Measurements from ENCODE around the gene LYAR.
"Not testable (repeated sequence)": the region's sequence is repeated elsewhere in the genome, so short reads cannot be mapped to it uniquely, and the experiment has no call there.

Gene LYAR

DNA sequence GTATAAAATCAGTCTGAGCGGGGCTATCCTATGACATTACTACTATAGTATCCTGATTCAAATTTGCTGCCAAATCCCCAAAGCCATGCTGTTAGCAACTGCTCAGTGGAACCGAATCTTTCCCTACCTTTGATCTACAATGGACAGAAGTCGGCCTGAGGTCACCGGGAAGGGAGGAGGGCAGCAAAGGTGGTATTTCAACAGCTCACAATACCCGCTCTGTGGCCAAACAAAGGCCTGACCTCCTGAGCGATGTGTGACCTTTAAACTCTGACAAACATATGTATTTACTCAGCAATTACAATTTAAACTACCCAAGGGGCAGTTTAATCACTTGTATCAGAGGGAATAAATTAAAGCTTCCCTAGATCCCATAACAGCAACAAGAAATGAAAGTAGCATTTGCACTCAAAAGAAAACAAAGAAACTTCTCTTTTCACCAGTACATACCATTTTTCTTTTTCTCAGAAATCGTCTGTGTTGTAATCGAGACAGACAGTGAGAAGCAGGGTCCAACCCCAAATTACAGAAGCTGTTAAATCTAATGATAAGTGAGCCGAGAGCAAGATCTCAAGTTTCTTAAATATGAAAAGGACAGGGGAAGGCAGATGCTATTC is 30.4 kb downstream of the LYAR start:
- no peak for DNase-seq

DNA sequence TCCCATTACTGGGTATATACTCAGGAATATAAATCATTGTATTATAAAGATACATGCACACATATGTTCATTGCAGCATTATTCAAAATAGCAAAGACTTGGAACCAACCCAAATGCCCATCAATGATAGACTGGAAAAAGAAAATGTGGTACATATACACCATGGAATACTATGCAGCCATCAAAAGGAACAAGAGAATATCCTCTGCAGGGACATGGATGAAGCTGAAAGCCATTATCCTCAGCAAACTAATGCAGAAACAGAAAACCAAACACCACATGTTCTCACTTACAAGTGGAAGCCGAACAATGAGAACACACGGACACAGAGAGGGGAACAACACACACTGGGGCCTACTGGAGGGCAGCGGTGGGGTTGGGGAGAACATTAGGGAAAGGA is 32.2 kb downstream of the LYAR start:
- not testable (repeated sequence) for DNase-seq

DNA sequence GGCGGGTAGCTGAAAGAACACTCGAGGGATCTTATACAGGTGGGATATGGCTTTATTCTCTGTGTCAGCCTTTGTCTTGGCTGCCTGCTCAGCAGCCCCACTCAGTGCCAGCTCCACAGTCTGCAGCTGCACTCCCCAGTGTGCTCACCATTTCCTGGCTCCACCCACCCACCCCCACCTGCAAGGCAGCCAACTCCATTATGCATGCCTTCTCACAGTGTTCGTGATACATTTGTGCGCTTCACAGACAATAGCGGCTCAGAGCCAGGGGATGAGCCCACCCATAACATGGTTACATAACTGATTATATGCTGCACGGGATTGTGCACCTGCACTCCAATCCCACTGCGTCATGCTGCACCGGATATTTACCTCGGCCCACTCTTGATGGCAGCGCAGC is 33.2 kb downstream of the LYAR start:
- no peak for DNase-seq

DNA sequence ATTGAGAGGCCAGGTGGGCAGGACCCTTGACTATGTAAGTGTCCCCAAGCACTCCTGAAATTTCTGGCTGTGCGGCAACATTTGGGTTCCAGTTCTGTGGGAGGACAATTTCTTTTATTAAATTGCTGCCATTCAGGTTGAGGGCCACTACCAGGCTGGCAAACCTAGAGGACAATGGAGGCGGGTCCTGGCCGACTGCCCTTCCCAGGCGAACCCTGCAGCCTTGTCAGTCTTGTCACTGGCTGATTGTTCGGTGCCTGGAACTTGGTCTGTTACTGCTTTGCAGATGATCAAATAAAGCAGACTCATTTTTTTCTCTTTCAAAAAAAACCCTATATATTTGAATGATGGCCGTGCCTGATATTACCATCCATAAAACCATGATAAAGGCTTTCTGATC is 35.3 kb downstream of the LYAR start:
- DNase-seq: no peak

DNA sequence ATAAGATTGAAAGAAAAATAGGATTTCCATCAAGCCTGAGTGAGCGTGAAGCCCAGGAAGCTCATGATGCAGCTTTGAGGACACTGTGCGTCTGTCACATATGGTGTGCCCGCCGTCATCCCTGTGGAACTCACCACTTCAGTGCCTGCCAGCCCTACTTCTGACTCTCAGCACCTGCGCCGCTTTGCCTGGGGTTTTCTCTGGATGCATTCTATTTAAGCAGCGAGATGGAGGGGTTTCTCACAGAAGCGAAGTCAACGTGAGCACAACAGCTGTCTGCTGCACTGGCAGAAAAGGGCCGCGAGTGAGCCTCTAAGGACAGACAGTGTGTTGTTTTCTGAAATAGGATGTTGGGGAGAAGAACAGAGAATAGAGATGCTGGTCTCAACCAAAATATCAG is 35.8 kb downstream of the LYAR start:
- no peak for DNase-seq

DNA sequence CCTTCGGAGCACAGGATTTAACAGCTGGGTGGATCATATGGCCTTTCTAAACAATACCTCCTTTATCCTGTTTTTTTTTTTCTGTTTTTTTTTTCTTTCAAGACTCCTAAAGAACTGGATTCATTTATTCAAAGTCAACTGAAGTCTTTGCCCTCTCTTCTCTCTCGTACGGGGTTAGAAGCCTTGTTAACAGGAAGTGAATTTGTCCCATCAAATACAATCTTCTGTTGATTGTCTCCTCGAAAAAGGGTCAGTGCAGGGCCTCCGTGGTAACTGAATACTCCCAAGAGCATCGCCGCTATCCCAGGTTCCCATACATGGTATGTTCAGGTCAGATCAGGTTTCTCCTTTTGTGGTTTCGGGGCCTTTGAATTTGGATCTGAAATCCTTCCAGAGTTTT is 40.1 kb downstream of the LYAR start:
- no peak for DNase-seq

DNA sequence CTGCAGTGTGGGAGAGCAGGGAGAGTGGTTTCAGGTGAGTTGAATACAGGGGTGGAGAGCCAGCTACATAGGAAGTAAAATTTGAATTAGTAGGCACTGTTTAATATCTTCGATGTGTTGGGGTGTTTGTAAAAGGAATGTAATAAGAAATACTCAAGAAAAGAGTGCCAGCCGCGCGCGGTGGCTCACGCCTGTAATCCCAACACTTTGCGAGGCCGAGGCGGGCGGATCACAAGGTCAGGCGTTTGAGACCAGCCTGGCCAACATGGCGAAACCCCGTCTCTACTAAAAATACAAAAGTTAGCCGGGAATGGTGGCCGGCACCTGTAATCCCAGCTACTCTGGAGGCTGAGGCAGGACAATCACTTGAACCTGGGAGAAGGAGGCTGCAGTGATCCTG is 40.6 kb downstream of the LYAR start:
- DNase-seq: not testable (repeated sequence)

DNA sequence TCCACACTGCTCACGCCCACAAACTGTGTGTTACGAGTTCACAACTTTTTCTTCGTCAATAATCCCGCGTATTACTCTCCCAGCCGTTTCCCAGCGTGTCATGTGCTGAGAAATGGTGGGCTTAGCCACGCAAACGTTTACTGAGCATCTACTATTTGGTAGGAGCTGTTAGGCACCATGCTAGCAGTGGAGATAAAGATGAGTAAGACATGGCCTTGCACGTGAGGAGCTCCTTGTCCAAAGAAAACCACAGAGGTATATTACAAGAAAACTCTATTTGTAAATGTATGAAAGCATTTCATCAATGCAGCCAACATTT is 41.1 kb downstream of the LYAR start:
- DNase-seq: no peak

DNA sequence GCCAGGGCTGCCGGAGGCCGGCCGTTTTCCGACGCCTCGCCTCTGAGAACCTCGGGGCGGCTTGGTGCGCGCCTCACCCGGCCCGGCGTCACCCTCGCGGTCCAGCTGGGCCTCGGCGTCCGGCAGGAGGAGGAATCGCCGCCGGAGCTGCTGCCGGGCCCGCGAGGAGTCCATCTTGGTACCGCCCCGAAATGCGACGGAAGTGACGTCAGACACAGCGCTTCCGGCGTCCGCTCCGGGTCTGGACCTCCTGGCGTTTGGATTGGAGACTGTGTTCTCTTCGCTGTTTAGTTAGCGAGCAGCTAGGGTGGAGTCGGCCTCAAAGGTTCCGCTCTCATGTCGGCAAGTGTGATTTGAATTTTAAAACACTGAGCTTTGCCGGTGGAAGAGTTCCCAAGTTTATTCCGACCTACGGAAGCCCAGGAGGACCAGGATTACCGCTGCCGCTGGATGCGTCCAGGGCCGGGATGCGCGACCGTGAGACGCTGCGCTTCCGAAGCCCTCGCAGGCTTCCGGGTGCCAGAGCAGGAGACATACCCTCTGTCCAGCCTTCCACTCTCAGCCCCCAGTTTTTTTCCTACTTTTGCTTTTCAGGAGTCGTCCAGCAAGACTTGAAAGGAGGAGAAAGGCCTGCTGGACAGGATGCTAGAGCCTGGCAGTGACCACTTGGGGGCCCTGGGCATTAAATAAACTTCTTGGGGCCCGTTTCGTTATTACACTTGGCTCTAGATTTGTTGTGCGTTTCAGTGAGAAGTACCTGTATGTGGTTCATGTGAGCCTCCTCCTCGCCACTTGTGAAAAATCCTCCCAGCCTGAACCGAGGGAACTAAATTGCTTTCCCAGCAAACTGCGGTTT is 41.7 kb downstream of the LYAR start, which contains the start of gene TMEM128:
TSS of gene TMEM128 (minus strand) at position 195 of the 856 bp plus-strand sequence. CDS start at position 174, 21 bp downstream.
- DNase-seq: peak; percentile 88 to 89

DNA sequence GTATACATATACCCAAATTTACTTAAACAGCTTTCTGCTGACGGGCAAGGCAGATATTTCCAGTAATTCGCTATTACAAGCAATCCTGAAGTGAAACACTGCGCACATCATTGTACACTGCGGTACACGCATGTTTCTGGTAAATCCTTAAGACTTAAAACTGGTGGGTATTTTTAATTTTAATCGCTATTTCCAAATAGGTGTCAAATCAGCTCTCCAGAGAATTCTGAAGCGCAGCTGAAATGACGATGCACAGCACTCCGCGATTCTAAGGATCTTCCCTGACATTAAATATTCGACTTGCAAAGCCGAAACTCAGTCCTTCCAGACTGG is 42.3 kb downstream of the LYAR start:
- no peak for DNase-seq

DNA sequence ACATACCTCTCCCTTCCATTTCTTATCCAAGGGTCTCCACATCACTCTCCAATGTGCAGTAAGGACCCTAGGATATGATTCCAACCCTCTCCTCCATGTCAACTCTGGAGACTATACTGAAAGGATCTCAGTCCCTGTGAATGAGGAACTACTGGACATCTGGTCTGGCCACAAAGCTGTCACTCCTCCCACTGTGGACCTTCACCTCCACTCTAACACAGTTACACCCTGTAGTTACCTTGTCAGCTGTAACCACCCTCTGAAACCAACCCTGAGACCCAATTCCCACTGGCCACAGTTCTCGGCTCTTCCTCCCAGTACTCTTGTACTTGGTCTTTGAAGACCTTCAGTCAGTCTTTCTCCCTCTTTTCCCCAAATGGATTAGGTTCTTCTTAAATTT is 44.8 kb downstream of the LYAR start:
- DNase-seq: no peak

DNA sequence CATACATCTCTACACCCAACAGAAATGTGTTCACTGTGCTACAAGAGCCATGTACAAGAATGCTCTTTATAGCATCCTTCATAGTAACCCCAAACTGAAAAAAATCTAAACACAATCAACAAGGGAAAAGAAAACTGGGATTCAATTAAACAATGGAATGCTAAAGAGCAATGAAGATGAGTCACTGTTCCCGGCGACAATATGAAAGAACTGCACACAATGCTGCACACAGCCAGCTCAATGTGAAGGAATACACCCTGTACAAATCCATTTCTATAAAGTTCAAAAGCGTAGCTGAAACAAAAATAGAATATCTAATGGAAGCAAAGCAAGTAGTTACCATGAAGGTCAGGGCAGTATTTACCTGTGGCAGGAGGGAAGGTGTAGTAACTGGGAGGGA is 50.4 kb downstream of the LYAR start:
- DNase-seq: not testable (repeated sequence)

DNA sequence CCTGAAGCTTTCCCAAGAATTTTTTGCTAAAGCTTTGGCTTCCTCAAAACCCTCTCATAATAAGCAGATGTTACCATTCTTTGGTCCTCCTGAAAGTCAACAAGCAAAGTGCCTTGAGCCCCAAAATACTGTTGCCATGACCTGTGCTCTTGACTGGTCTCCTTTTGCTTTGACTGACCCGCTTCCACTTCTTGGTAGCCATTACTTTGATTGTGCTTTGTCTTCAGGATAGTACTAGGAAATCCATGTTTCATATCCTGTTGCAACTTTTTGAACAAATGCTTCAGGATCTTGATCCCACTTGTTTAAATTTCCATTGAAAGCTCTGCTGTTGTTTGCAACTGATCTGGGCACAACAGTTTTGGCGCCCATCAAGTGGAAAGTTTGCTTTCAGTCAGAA is 56.3 kb downstream of the LYAR start:
- no peak for DNase-seq

DNA sequence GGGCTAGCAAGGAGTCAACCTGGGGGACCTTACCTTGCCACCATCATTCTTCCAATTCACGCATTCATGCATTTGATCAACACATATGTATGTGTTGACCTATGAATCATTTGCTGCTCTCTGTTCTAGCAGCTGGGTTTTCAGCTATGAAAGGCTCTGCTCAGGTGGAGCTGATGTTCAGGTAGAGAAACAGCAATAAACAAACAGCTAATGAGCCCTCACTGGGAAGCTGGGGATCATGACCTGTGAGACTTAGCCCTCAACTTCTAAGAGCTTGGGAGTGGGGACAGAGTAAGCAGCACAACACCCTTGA is 61.6 kb downstream of the LYAR start:
- DNase-seq: no peak

DNA sequence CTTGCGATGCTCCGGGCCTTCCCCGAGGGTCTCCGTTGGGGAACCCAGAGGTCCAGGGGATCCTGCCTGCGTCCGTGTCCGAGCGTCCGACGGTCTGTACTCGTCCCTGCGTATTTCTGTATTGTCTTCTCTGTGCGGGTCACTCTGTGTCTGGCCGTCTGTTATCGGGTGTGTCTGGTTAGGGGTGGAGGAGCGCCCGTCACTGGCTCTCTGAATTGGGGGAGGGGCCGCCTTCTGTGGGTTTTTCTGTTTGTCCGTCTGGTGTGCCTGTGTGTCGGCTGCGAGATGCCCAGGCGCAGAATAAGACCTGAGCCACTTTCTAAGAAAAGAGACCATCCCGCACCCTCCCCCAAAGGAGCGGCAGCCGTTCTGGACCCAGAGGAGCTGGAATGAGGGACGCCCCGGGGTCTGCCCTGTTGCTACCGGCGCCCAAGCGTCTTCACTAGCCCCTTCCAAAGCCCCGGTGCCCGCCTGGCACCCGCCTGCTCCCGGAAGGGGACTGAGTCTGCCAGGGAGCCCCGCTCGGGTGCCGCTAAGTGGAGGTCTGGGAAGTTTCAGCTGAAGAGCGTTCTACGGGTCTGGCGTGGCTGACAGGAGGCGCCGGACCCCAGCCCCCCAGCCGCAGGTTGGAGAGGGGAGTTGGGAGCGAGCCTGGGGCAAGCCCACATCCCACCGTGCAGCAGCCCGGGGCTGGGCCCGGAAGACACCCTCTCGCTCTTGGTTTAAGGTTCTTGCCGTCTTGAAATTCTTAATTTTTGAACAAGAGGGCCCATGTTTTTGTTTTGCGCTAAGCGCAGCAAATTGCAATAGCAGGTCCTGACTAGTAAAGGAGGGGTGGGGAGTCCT is 62.2 kb downstream of the LYAR start:
- no peak for DNase-seq

DNA sequence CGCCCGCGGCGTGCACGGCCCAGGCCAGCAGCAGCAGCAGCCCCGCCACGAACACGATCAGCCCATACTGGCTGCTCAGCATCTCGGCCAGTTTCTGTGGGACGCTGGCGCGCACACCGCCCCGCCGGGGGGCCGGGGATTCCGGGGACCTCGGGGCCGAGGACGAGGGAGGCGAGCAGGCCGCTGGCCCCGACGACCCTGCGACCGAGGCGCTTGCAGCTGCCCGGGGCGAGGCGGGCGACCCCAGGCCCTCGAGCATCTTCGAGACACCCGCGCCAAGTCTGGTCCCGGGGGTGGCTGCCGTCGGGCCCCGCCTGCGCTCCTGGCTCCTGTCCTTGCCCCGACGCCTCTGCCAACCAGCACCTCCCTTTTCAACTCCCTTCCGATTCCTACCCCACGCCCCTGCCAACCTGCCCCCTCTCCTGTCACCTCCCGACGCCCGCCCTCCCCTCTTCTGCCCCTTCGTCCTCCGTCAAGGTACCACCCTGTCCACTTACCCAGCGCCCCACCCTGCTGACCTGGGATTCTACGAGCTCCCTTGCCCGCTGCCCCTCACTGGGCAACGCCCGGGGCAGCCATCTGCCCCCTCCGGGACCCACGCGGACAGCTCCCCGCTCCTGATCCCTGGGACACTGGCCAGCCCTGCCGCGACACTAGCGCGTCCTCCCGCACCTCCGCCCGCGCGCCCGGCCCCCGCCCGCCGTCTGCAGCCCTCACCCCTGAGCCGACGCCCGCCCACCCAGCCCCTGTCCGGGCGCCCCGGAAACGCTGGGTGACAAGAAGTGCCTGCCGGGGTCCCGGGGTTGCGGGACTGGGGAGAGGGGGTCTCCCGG is 63.1 kb downstream of the LYAR start, which contains the start of gene OTOP1:
TSS of gene OTOP1 (minus strand) at position 324 of the 833 bp plus-strand sequence. CDS start at position 259, 65 bp downstream.
- no peak for DNase-seq

DNA sequence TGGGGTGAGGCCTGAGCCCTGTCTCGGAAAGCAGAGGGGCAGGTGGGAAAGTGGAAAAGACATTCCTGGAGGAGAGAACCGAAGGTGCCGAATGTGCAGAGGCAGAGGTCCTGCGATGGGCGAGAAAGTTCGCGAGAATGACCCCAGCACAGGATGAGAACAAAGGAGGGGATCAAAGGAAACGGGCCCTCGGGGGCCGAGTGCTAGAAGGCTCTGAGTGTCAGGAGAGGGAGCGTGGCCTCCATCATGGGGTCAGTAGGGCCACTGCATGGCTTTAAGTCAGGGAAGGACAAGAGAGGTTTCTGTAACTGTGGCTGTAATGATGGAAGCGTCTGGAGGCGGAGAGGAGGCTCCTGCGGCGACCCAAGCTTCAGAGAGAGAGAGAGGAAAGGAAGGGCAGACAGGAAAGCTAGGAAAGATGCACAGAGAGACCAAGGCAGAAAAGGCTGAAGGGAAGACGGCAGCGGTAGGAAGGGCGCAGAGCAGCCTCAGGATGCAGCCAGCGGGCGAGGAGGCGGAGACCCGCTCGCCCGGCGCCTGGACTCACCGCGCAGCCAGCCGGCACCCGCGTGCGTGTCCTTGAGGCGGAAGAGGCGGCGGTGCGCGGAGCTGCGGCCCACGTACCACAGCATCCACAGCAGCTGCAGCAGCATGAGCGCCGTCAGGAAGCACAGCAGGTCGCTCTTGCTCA is 63.9 kb downstream of the LYAR start:
- no peak for DNase-seq
